Left ventricle myocardium inferior (tissue), 1 donor: ENCODE measurements around the gene GOLGA7B. TPM values are rescaled to one million over a fixed set of nuclear protein-coding genes. Genes with fewer than 3 reads are reported as not detected.

Experiments used
- DNase-seq: peaks from one replicate; pipeline ENCODE4 v3.0.0-alpha.2; 2020
- H3K27ac ChIP-seq: fragments of 200-600 bp; replicated peaks from 2 replicates; pipeline ENCODE4 v1.8.0; 2021
- H3K27me3 ChIP-seq: fragments of 200-600 bp; 2 replicates; pipeline ENCODE4 v1.8.0; 2021; ENCODE audit warnings: low read depth
- H3K36me3 ChIP-seq: fragments of 200-600 bp; 2 replicates; pipeline ENCODE4 v1.8.0; 2021
- H3K4me1 ChIP-seq: fragments of 200-600 bp; 2 replicates; pipeline ENCODE4 v1.8.0; 2021
- H3K4me3 ChIP-seq: fragments of 200-600 bp; 2 replicates; pipeline ENCODE4 v1.8.0; 2021; ENCODE audit warnings: mild to moderate bottlenecking, moderate library complexity
- H3K9me3 ChIP-seq: fragments of 200-600 bp; replicated peaks from 2 replicates; pipeline ENCODE4 v1.8.0; 2021
- CTCF ChIP-seq: fragments of 200-600 bp; IDR thresholded peaks from 2 replicates; pipeline ENCODE4 v1.8.0; 2021; ENCODE audit warnings: antibody characterized with exemption, mild to moderate bottlenecking, borderline replicate concordance
- intact Hi-C: fragments of 100-400 bp; cut with micrococcal nuclease; formaldehyde crosslinking; loops from one replicate; pipeline ENCODE4 v1.11.0; 2022
- total RNA-seq: library from RNA; stranded (reverse); fragmentation: NEBNext Ultra II Directional; extraction: Animal tissue kit (Norgen Biotek cat#: 25700); gene quantifications from one replicate; pipeline ENCODE4 v1.2.1, GENCODE V29; 2021
- donor health status: DM: no; HTN: yes; CAD: no; lungs with severe emphysema.

The GOLGA7B gene
- total RNA-seq, 1 donor from 2014 or later = 0.60 TPM

DNA sequence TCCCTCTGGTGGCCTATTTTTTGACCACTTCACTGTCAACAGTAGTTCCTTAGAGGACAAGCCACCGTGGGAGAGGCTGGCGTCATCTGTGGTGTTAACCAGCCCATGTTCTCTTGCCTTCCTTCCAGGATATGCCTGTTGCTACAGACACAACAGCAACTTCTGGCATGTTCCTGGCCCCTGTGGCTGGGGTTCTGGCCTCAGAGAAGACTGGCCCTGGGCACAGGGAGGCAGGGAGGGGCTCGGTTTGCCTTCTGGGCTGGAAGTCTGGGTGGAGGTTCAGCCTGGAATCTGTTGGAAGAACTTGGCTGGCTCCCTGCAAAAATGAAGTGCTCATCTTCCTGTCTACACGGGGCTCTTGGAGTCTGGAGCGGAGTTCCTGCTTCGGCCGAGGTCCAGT lies 25.7 kb downstream of the GOLGA7B start:
- no peak for TF ChIP-seq CTCF
- Histone ChIP-seq H3K36me3 (no peaks in the 10 kb centered on the region), H3K4me1 (no peaks in the 10 kb centered on the region), H3K27me3 (peaks cover 23% of the 10 kb centered on the region), H3K27ac (no peak overlapping the region), H3K4me3 (no peak overlapping the region), H3K9me3 (no peaks in the 10 kb centered on the region)
- DNase-seq = no peak
- intact Hi-C loops = loop anchor here (10.0 kb wide), 1 partner anchor 121 kb away; no protein-coding TSS in a partner anchor

GRCh38 chr10:97876402-97876801 lies 26.8 kb downstream of the GOLGA7B start:
- H3K4me1 ChIP-seq = no peaks in the 10 kb centered on the region
- TF ChIP-seq CTCF = no peak
- intact Hi-C loops = loop anchor here (10.0 kb wide), 1 partner anchor 122 kb away; no protein-coding TSS in a partner anchor
- DNase-seq = no peak
- H3K27me3 ChIP-seq = peaks cover 15% of the 10 kb centered on the region
- H3K36me3 ChIP-seq = no peaks in the 10 kb centered on the region
- H3K4me3 ChIP-seq = no peak overlapping the region
- no peak overlapping the region for H3K27ac ChIP-seq
- no peaks in the 10 kb centered on the region for H3K9me3 ChIP-seq

- DNase-seq = no peak
- H3K36me3 ChIP-seq = no peaks in the 10 kb centered on the region
- H3K27ac ChIP-seq = no peak overlapping the region
- TF ChIP-seq CTCF = no peak
- intact Hi-C loops = loop anchor here (10.0 kb wide), 1 partner anchor 124 kb away; no protein-coding TSS in a partner anchor
- H3K4me1 ChIP-seq = no peaks in the 10 kb centered on the region
- H3K4me3 ChIP-seq = no peak overlapping the region
- H3K9me3 ChIP-seq = no peaks in the 10 kb centered on the region
- peaks cover 10% of the 10 kb centered on the region for H3K27me3 ChIP-seq
These were observed 29.6 kb downstream of the GOLGA7B start for GRCh38 chr10:97879241-97879640.

- TF ChIP-seq CTCF = no peak
- no peaks in the 10 kb centered on the region for H3K36me3 ChIP-seq
- H3K9me3 ChIP-seq = no peaks in the 10 kb centered on the region
- no peaks in the 10 kb centered on the region for H3K4me1 ChIP-seq
- no peak overlapping the region for H3K4me3 ChIP-seq
- DNase-seq = no peak
- H3K27ac ChIP-seq = no peak overlapping the region
- peaks cover 2% of the 10 kb centered on the region for H3K27me3 ChIP-seq
- intact Hi-C loops = no loop called here
These were observed 30.5 kb downstream of the GOLGA7B start for GRCh38 chr10:97880109-97880508.

- Histone ChIP-seq H3K4me1 (no peaks in the 10 kb centered on the region), H3K4me3 (no peak overlapping the region), H3K36me3 (no peaks in the 10 kb centered on the region), H3K9me3 (no peaks in the 10 kb centered on the region), H3K27me3 (no peaks in the 10 kb centered on the region), H3K27ac (no peak overlapping the region)
- intact Hi-C loops = no loop called here
- DNase-seq = no peak
- no peak for TF ChIP-seq CTCF
These were observed 32.8 kb downstream of the GOLGA7B start for GRCh38 chr10:97882142-97883091.
